H1 (cell line): Measurements from ENCODE around the gene RASGRP3. TPM values are rescaled to one million over a fixed set of nuclear protein-coding genes. Genes with fewer than 3 reads are reported as not detected.

Source experiments
- NRF1 ChIP-seq: IDR thresholded peaks from 2 replicates; pipeline ENCODE4 v1.6.1; 2011; ENCODE audit warnings: mild to moderate bottlenecking, low read depth, low read length, improper control_type of control experiment
- polyA plus RNA-seq, 7 experiments: library from polyadenylated mRNA; depleted of rRNA in 3 of 7; stranded (reverse) in 5 of 7; unstranded in 2 of 7; fragments of >200 nt in 5 of 7; fragments of 200-250 nt in 2 of 7; gene quantifications; 1 replicate in 5 of 7; 2 replicates in 1 of 7; 4 replicates in 1 of 7; pipeline versions ENCODE4 v1.2.1 to v1.2.3, GENCODE V29; 2011 to 2013; ENCODE audit warnings: missing spikeins in 2 of 7, mixed read lengths in 2 of 7
- total RNA-seq: library from RNA; stranded (reverse); fragmentation: NEBNext Ultra II Directional; extraction: Animal tissue kit (Norgen Biotek cat#: 25700); gene quantifications from 2 replicates; pipeline ENCODE4 v1.2.1, GENCODE V29; 2021

Gene RASGRP3
- total and polyA plus RNA-seq, 2 of the 8 experiments (the other 6 are each of a cell fraction or from before 2014, with no cell fraction given), result 0.06 TPM; not detected in 1

- TF ChIP-seq NRF1, result no peak
These were observed 45.6 kb upstream of the RASGRP3 start (continued) for GRCh38 chr2:33430856-33431255.
